NB4 (cell line): ENCODE data around the gene TRIM69.
A peak's percentile ranks its signal among the peaks of the same experiment; 100 is the strongest.

Source experiments
- DNase-seq: peaks from one replicate; pipeline ENCODE4 v3.0.0; 2010; ENCODE audit warnings: low read depth
- H3K4me3 ChIP-seq: one replicate; pipeline ENCODE4 v1.5.1; 2011; ENCODE audit warnings: mild to moderate bottlenecking, low read depth, low read length, moderate library complexity
- MYC ChIP-seq: IDR thresholded peaks from 2 replicates; pipeline ENCODE4 v1.6.1; 2011; ENCODE audit warnings: low read depth, low read length
- POLR2A ChIP-seq: IDR thresholded peaks from 2 replicates; pipeline ENCODE4 v1.6.1; 2011; ENCODE audit warnings: mild to moderate bottlenecking; ENCODE audit not compliant: insufficient read length; ENCODE audit errors: extremely low read depth
- TF ChIP-seq, protein P1 (sequence below): IDR thresholded peaks from one replicate; pipeline ENCODE4 v1.5.1; 2012; ENCODE audit warnings: low read depth, low read length
- TF ChIP-seq, protein P2 (sequence below): IDR thresholded peaks from 2 replicates; pipeline ENCODE4 v1.6.1; 2011; ENCODE audit warnings: low read depth, low read length

The TRIM69 gene

DNA sequence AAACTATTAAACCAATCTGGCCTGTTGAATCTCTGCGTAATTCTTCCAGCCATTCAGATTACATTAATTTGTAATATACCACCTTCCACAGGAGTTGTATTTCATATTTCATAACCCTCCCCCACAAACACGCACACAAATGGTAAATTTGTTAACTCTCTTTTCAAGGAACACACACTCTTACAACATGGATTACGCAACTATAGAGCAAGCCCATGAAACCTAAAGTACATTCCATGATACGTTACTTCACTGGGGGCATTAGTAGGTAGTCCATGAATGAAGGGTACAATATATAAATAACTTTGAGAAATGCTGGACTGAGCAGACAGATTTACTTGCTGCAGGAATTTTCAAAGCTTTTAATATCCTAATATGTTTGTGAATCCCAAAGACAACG, 65.0 kb downstream of the TRIM69 start:
- peak; percentile 52 for DNase-seq
- no peak overlapping the region for H3K4me3 ChIP-seq
- no peak for TF ChIP-seq POLR2A
- TF ChIP-seq, protein P1, sequence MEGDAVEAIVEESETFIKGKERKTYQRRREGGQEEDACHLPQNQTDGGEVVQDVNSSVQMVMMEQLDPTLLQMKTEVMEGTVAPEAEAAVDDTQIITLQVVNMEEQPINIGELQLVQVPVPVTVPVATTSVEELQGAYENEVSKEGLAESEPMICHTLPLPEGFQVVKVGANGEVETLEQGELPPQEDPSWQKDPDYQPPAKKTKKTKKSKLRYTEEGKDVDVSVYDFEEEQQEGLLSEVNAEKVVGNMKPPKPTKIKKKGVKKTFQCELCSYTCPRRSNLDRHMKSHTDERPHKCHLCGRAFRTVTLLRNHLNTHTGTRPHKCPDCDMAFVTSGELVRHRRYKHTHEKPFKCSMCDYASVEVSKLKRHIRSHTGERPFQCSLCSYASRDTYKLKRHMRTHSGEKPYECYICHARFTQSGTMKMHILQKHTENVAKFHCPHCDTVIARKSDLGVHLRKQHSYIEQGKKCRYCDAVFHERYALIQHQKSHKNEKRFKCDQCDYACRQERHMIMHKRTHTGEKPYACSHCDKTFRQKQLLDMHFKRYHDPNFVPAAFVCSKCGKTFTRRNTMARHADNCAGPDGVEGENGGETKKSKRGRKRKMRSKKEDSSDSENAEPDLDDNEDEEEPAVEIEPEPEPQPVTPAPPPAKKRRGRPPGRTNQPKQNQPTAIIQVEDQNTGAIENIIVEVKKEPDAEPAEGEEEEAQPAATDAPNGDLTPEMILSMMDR = no peak
- TF ChIP-seq, protein P2, sequence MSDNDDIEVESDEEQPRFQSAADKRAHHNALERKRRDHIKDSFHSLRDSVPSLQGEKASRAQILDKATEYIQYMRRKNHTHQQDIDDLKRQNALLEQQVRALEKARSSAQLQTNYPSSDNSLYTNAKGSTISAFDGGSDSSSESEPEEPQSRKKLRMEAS = no peak
- TF ChIP-seq MYC = no peak

DNA sequence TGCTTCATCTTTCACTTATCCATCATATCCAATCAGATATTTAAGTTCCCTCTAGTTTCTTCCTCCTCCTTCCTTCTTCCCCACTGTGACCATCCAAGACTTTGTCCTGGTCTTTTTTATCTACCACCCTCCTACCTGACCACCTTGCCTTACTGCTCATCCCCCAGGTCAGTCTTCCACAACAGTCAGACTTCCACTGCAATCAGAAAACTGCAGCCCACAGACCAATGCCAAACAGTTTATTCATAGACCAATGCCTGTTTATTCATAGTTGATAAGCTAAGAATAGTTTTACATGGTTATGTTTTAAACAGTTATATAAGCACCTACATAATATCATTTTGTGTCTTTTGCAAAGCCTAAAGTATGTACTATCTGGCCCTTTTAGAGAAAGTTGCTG, 65.5 kb downstream of the TRIM69 start:
- TF ChIP-seq MYC = no peak
- TF ChIP-seq, protein P2 = no peak
- TF ChIP-seq, protein P1 = no peak
- TF ChIP-seq POLR2A = no peak
- DNase-seq = no peak

DNA sequence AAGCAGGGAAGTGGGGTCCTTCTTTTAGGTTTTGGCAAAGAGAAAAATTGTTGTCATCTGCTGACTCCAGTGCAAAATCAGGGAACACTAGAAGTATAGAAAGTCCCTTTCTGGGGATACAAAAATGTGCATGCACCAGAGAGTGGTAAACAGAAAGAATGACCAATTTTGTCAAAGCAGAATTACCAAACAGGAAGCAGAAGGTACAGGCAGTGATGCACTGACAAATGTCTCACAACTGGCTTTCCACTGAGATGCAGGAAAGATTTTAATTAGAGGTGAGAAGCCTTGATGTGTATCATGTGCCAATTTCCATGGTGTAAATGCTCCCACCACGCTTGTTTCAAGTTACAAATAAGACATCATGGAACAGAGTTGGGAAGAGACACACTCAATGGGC, 66.0 kb downstream of the TRIM69 start:
- TF ChIP-seq MYC = no peak

More for the DNA sequence above, 65.5 kb downstream of the TRIM69 start:
- no peak overlapping the region for H3K4me3 ChIP-seq

DNA sequence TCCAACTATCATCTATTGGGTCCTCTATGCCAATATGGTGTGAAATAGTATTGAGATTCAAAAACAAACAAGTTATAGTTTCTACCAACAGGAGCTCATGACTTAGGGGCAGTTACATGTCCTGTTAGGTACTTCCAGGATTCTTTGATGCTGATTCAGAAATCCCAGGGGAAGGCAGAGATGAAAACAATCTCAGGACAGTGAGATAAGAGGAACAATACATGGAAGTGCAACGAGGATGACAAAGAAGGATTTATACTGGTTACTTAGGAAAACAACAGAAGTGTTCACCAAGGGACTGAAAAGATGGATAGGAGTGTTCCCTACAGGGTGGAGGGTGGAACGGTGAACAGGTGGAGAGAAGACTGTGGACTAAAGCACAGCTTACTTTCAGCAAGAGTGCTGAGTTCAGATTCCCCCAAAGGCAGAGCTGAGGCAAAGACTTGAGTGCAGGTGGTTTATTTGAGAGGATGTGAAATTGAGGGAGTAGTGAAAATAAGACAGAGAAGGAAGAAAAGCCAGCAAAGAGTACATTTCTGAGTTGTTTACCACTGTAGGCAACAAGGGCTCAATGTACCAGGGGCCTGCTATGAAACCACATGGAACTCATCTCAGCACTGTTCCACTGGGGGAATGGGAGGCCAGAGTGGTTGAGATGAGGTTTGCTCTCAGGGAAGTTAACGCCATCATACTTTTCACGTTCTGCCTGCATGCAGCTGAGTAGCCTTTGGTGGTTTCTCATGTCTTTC, 68.1 kb downstream of the TRIM69 start:
- no peak overlapping the region for H3K4me3 ChIP-seq
- DNase-seq = no peak
- TF ChIP-seq, protein P1 = no peak
- TF ChIP-seq, protein P2 = no peak
- TF ChIP-seq POLR2A (no peak), MYC (no peak)

More for the DNA sequence above, 66.0 kb downstream of the TRIM69 start:
- no peak overlapping the region for H3K4me3 ChIP-seq
- no peak for DNase-seq

GRCh38 chr15:44808557-44808956, 72.2 kb downstream of the TRIM69 start:
- TF ChIP-seq, protein P2 = no peak
- TF ChIP-seq MYC (no peak), POLR2A (no peak)
- TF ChIP-seq, protein P1 = no peak
- no peak for DNase-seq
- H3K4me3 ChIP-seq = no peak overlapping the region

DNA sequence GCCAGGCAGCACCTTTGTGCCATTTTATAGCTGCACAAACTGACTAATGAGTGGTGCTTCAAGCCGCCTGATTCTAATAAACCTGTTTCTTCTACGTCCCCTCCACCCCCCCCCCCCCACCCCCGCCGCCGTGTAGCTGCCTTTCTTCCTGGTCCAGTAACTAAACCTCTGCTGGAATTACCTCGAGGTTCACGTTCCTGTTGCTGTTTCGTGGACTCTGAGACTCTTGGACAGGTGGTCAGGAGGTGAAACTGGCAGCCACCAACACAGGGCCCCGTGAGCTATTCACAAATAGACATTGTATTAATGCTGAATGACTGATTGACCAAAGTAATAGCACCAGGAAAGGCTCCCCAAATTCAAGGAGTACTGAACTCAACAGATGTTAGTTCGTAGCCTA, 73.9 kb downstream of the TRIM69 start:
- H3K4me3 ChIP-seq = no peak overlapping the region
- TF ChIP-seq MYC = no peak
- TF ChIP-seq, protein P1 = no peak
- TF ChIP-seq, protein P2 = no peak
- DNase-seq = no peak
